Measurements from ENCODE around the gene CEP135. TPM values are rescaled to one million over a fixed set of nuclear protein-coding genes. Genes with fewer than 3 reads are reported as not detected.

CEP135 gene
- total RNA-seq, 1 experiment from 2014 or later, result 10.9 TPM

GRCh38 chr4:56067826-56068225, 119.1 kb downstream of the CEP135 start:
- no peak for ATAC-seq
- ChIA-PET CTCF (no interaction called here), RAD21 (ENCODE audit: low non-redundant PET in 1 of 2, low total read pairs in 2 of 2, uncharacterized antibody in 2 of 2, unreplicated experiment in 2 of 2) (no interaction called here), POLR2A (no interaction called here)
- no peak overlapping the region for H2AFZ ChIP-seq (ENCODE audit: low read depth, low read length, poor library complexity, severe bottlenecking)
- H3K4me3 ChIP-seq (replicated peaks in 1 of 2; ENCODE audit: low read depth in 1 of 2, low read length in 2 of 2), result no peak overlapping the region
- H3K79me2 ChIP-seq (ENCODE audit: insufficient read depth, low read length), result peaks cover 6% of the 10 kb centered on the region; the same call in 1 of the 2 replicates
- no peaks in the 10 kb centered on the region for H4K20me1 ChIP-seq (ENCODE audit: insufficient read depth)
- no peaks in the 10 kb centered on the region for H3K9me3 ChIP-seq (ENCODE audit: control insufficient read depth in 1 of 2, insufficient read depth in 1 of 2, low read depth in 1 of 2, low read length in 2 of 2)
- no peaks in the 10 kb centered on the region for H3K36me3 ChIP-seq (ENCODE audit: control insufficient read depth in 1 of 2, insufficient read depth in 2 of 2, low read length in 2 of 2)
- TF ChIP-seq, protein P1, sequence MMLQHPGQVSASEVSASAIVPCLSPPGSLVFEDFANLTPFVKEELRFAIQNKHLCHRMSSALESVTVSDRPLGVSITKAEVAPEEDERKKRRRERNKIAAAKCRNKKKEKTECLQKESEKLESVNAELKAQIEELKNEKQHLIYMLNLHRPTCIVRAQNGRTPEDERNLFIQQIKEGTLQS (IDR thresholded peaks at IDR 0.05), result no peak
- TF ChIP-seq TCF7L2 (IDR thresholded peaks at IDR 0.05; ENCODE audit: borderline replicate concordance, extremely low read depth, insufficient read depth, insufficient read length) (no peak), ELF1 (IDR thresholded peaks at IDR 0.05; ENCODE audit: borderline replicate concordance, low read depth) (no peak), CEBPB (IDR thresholded peaks at IDR 0.05; ENCODE audit: low read depth) (no peak), EZH2phosphoT487 (IDR thresholded peaks at IDR 0.05; ENCODE audit: borderline replicate concordance) (no peak), CBX3 (IDR thresholded peaks at IDR 0.05; ENCODE audit: low read depth) (no peak), MAX (IDR thresholded peaks at IDR 0.05) (no peak), SRF (IDR thresholded peaks at IDR 0.05; ENCODE audit: low read depth) (no peak), CTCF (IDR thresholded peaks at IDR 0.05 in 2 of 3, conservative IDR thresholded peaks at IDR 0.05 in 1 of 3; ENCODE audit: borderline replicate concordance in 1 of 3, insufficient read depth in 1 of 3, low read depth in 2 of 3, low read length in 2 of 3) (no peak), REST (IDR thresholded peaks at IDR 0.05; ENCODE audit: low read depth) (no peak), RAD21 (IDR thresholded peaks at IDR 0.05; ENCODE audit: low read depth) (no peak), ZNF274 (IDR thresholded peaks at IDR 0.05; ENCODE audit: low read depth, low read length) (no peak), EZH2 (IDR thresholded peaks at IDR 0.05) (no peak), ZBTB33 (IDR thresholded peaks at IDR 0.05; ENCODE audit: extremely low read depth, insufficient replicate concordance, low read length) (no peak), ZFX (IDR thresholded peaks at IDR 0.05) (no peak), POLR2AphosphoS5 (IDR thresholded peaks at IDR 0.05; ENCODE audit: low read depth, low read length) (no peak), JUND (IDR thresholded peaks at IDR 0.05) (no peak), SIN3A (IDR thresholded peaks at IDR 0.05; ENCODE audit: low read depth) (no peak), EGR1 (IDR thresholded peaks at IDR 0.05; ENCODE audit: low read depth) (no peak), FOSL1 (IDR thresholded peaks at IDR 0.05; ENCODE audit: low read depth) (no peak)
- H3K4me2 ChIP-seq (ENCODE audit: low read length), result no peak overlapping the region
- no peak overlapping the region for H3K27ac ChIP-seq (ENCODE audit: low read depth, low read length)
- H3K9me2 ChIP-seq (ENCODE audit: insufficient read depth), result no peaks in the 10 kb centered on the region
- intact Hi-C loops (cut with micrococcal nuclease), result no loop called here
- DNase-seq (ENCODE audit: low read depth, low spot score), result no peak
- no peaks in the 10 kb centered on the region for H3K4me1 ChIP-seq (ENCODE audit: control insufficient read depth in 1 of 2, insufficient read depth in 2 of 2, low read length in 2 of 2)
- H3K27me3 ChIP-seq (ENCODE audit: insufficient read depth, low read length), result no peaks in the 10 kb centered on the region
- H3K9ac ChIP-seq (ENCODE audit: low read length), result no peak overlapping the region
- BruUV-seq (replicated peaks), result no TSS peak
